ENCODE data around the gene RNF40. TPM values are rescaled to one million over a fixed set of nuclear protein-coding genes. Genes with fewer than 3 reads are reported as not detected.
"Not testable (repeated sequence)": the region's sequence is repeated elsewhere in the genome, so short reads cannot be mapped to it uniquely, and the experiment has no call there.

The RNF40 gene
- polyA plus RNA-seq, 1 donor (not counting 4 experiments of a cell fraction or from before 2014, with no cell fraction given): 52.7 TPM

DNA sequence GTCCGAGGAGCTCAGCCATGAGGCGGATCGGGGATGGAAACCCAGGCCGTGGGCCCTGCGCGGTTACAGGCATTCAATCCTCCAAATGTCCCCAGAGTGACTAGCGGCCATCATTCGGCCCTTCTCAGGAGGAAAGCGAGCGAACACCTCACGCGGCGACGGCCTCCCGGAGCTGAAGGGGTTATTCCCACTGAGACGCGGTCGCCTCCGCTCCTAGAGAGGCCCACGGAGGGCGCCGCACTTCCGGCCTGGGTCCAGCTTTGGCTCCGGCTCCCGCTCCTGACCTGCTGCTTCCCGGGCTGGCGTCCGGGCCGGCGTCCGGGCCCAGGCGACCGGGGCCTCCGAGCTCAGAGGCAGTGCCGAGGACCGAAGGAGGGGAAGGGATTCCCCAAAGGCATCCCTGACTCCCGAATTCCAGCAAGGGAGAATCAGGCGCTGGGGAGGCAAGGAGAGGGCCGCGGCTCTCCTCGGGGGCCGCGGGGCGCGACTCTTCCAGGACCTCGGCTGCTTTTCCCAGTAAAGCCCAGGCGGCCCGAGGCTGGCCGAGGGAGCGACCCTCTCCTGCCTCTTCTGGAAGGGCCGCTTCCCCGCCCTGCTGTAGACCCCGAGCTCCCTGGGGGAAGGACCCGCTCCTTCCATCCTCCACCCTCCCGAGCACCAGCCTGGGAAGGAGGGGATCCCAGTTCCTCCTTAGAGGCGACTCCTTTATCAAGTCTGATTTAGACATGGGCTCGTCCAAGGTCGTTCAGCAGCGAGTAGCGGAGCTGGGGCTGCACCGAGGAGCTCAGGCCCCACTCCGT, 43.4 kb downstream of the RNF40 start:
- FAIRE-seq (no peak), DNase-seq (ENCODE audit: low read depth, low spot score) (no peak)
- Histone ChIP-seq H3K4me3 (ENCODE audit: control insufficient read depth in 2 of 3, extremely low read depth in 1 of 3, insufficient read depth in 2 of 3, low read depth in 1 of 3, low read length in 3 of 3) (peak overlapping the region; percentile 64 to 87 (median 78)), H4K20me1 (ENCODE audit: control insufficient read depth, extremely low read depth, insufficient read depth, low read length) (no peaks in the 10 kb centered on the region), H2AFZ (ENCODE audit: control insufficient read depth, low read length) (peak overlapping the region; percentile 99), H3K27ac (ENCODE audit: control insufficient read depth, insufficient read depth, low read length) (peak overlapping the region; percentile 63), H3K9me1 (ENCODE audit: control insufficient read depth, extremely low read depth, insufficient read depth, low read length) (no peaks in the 10 kb centered on the region), H3K79me2 (ENCODE audit: control insufficient read depth, insufficient read depth, low read length) (no peaks in the 10 kb centered on the region), H3K9me3 (ENCODE audit: control insufficient read depth, low read depth, low read length) (no peaks in the 10 kb centered on the region), H3K36me3 (ENCODE audit: control insufficient read depth in 2 of 2, extremely low read depth in 1 of 2, insufficient read depth in 2 of 2, low read length in 2 of 2) (no peaks in the 10 kb centered on the region), H3K9ac (ENCODE audit: control insufficient read depth, extremely low read depth, insufficient read depth, low read length) (peak overlapping the region; percentile 81), H3K4me1 (ENCODE audit: control insufficient read depth, extremely low read depth, insufficient read depth, low read length) (peaks cover 11% of the 10 kb centered on the region), H3K27me3 (ENCODE audit: control insufficient read depth, extremely low read depth, insufficient read depth, low read length) (no peaks in the 10 kb centered on the region), H3K4me2 (ENCODE audit: control insufficient read depth, extremely low read depth, insufficient read depth, low read depth, low read length) (peak overlapping the region; percentile 99)
- dilution Hi-C loops (cut with MboI; ENCODE audit: extremely low pct_ligation_motif_present, low sequenced_read_pairs): no loop called here
- TF ChIP-seq, protein P1, sequence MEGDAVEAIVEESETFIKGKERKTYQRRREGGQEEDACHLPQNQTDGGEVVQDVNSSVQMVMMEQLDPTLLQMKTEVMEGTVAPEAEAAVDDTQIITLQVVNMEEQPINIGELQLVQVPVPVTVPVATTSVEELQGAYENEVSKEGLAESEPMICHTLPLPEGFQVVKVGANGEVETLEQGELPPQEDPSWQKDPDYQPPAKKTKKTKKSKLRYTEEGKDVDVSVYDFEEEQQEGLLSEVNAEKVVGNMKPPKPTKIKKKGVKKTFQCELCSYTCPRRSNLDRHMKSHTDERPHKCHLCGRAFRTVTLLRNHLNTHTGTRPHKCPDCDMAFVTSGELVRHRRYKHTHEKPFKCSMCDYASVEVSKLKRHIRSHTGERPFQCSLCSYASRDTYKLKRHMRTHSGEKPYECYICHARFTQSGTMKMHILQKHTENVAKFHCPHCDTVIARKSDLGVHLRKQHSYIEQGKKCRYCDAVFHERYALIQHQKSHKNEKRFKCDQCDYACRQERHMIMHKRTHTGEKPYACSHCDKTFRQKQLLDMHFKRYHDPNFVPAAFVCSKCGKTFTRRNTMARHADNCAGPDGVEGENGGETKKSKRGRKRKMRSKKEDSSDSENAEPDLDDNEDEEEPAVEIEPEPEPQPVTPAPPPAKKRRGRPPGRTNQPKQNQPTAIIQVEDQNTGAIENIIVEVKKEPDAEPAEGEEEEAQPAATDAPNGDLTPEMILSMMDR (optimal IDR thresholded peaks at IDR 0.05 in 1 of 3, IDR thresholded peaks at IDR 0.05 in 1 of 3, conservative IDR thresholded peaks at IDR 0.05 in 1 of 3; ENCODE audit: extremely low read depth in 1 of 3, insufficient read depth in 2 of 3, low read length in 3 of 3): peak in 1 of 3 experiments; percentile 20
- TF ChIP-seq EZH2 (IDR thresholded peaks at IDR 0.05; ENCODE audit: low read length): no peak

DNA sequence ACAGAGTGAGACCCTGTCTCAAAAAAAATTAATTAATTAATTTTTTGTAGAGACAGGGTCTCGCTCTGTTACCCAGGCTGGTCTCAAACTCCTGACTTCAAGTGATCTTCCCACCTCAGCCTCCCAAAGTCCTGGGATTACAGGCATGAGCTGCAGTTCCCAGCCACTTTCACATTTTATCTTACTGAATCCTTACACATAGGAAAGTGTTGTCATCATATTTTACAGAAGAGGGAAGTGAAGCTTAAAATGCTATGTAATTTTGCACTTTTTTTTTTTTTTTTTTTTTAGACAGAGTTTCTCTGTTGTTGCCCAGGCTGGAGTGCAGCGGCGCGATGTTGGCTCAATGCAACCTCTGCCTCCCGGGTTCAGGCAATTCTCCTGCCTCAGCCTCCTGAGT, 46.0 kb downstream of the RNF40 start:
- TF ChIP-seq EZH2 (IDR thresholded peaks at IDR 0.05; ENCODE audit: low read length): no peak
- TF ChIP-seq, protein P1 (optimal IDR thresholded peaks at IDR 0.05 in 1 of 3, IDR thresholded peaks at IDR 0.05 in 1 of 3, conservative IDR thresholded peaks at IDR 0.05 in 1 of 3; ENCODE audit: extremely low read depth in 1 of 3, insufficient read depth in 2 of 3, low read length in 3 of 3): no peak
- no peak overlapping the region for H3K27ac ChIP-seq (ENCODE audit: control insufficient read depth, insufficient read depth, low read length)
- H3K36me3 ChIP-seq (ENCODE audit: control insufficient read depth in 2 of 2, extremely low read depth in 1 of 2, insufficient read depth in 2 of 2, low read length in 2 of 2): no peaks in the 10 kb centered on the region
- no peaks in the 10 kb centered on the region for H3K9me1 ChIP-seq (ENCODE audit: control insufficient read depth, extremely low read depth, insufficient read depth, low read length)
- no peak overlapping the region for H3K4me3 ChIP-seq (ENCODE audit: control insufficient read depth in 2 of 3, extremely low read depth in 1 of 3, insufficient read depth in 2 of 3, low read depth in 1 of 3, low read length in 3 of 3)
- H3K27me3 ChIP-seq (ENCODE audit: control insufficient read depth, extremely low read depth, insufficient read depth, low read length): no peaks in the 10 kb centered on the region
- H3K4me2 ChIP-seq (ENCODE audit: control insufficient read depth, extremely low read depth, insufficient read depth, low read depth, low read length): no peak overlapping the region
- no peaks in the 10 kb centered on the region for H3K79me2 ChIP-seq (ENCODE audit: control insufficient read depth, insufficient read depth, low read length)
- no peak for FAIRE-seq
- DNase-seq (ENCODE audit: low read depth, low spot score): no peak
- H2AFZ ChIP-seq (ENCODE audit: control insufficient read depth, low read length): no peak overlapping the region
- no peaks in the 10 kb centered on the region for H4K20me1 ChIP-seq (ENCODE audit: control insufficient read depth, extremely low read depth, insufficient read depth, low read length)
- no peak overlapping the region for H3K9ac ChIP-seq (ENCODE audit: control insufficient read depth, extremely low read depth, insufficient read depth, low read length)
- peaks cover 11% of the 10 kb centered on the region for H3K4me1 ChIP-seq (ENCODE audit: control insufficient read depth, extremely low read depth, insufficient read depth, low read length)
- dilution Hi-C loops (cut with MboI; ENCODE audit: extremely low pct_ligation_motif_present, low sequenced_read_pairs): no loop called here
- no peaks in the 10 kb centered on the region for H3K9me3 ChIP-seq (ENCODE audit: control insufficient read depth, low read depth, low read length)

DNA sequence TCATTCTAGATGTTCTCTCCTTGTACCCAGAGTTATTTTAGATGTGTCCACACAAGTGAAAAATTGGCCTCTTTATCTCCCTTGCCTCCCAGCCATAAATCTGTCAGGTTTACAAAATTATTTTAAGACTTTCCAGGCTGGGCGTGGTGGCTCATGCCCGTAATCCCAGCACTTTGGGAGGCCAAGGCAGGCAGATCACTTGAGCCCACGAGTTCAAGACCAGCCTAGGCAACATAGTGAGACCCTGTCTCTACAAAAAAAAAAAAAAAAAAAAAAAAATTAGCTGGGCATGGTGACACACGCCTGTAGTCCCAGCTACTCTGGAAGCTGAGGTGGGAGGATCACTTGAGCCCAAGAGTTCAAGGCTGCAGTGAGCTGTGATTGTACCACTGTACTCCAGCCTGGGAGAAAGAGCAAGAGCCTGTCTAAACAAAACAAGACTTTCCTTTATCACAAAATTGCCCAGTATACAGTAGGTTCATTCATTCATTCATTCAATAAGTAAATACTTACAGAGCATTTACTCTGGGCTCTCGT, 46.8 kb downstream of the RNF40 start:
- H3K9me1 ChIP-seq (ENCODE audit: control insufficient read depth, extremely low read depth, insufficient read depth, low read length); H3K27ac ChIP-seq (ENCODE audit: control insufficient read depth, insufficient read depth, low read length); H3K9ac ChIP-seq (ENCODE audit: control insufficient read depth, extremely low read depth, insufficient read depth, low read length); H3K4me2 ChIP-seq (ENCODE audit: control insufficient read depth, extremely low read depth, insufficient read depth, low read depth, low read length); H3K4me3 ChIP-seq (ENCODE audit: control insufficient read depth in 2 of 3, extremely low read depth in 1 of 3, insufficient read depth in 2 of 3, low read depth in 1 of 3, low read length in 3 of 3); DNase-seq (ENCODE audit: low read depth, low spot score); H3K27me3 ChIP-seq (ENCODE audit: control insufficient read depth, extremely low read depth, insufficient read depth, low read length); H3K36me3 ChIP-seq (ENCODE audit: control insufficient read depth in 2 of 2, extremely low read depth in 1 of 2, insufficient read depth in 2 of 2, low read length in 2 of 2); H3K9me3 ChIP-seq (ENCODE audit: control insufficient read depth, low read depth, low read length); H4K20me1 ChIP-seq (ENCODE audit: control insufficient read depth, extremely low read depth, insufficient read depth, low read length); FAIRE-seq; dilution Hi-C loops (cut with MboI; ENCODE audit: extremely low pct_ligation_motif_present, low sequenced_read_pairs); H3K79me2 ChIP-seq (ENCODE audit: control insufficient read depth, insufficient read depth, low read length); H2AFZ ChIP-seq (ENCODE audit: control insufficient read depth, low read length): not testable (repeated sequence)
- H3K4me1 ChIP-seq (ENCODE audit: control insufficient read depth, extremely low read depth, insufficient read depth, low read length): peaks cover 14% of the 10 kb centered on the region

Data from keratinocyte (primary cell).